ENCODE measurements around the gene AMDHD2.
A peak's percentile ranks its signal among the peaks of the same experiment; 100 is the strongest.

The AMDHD2 gene

DNA sequence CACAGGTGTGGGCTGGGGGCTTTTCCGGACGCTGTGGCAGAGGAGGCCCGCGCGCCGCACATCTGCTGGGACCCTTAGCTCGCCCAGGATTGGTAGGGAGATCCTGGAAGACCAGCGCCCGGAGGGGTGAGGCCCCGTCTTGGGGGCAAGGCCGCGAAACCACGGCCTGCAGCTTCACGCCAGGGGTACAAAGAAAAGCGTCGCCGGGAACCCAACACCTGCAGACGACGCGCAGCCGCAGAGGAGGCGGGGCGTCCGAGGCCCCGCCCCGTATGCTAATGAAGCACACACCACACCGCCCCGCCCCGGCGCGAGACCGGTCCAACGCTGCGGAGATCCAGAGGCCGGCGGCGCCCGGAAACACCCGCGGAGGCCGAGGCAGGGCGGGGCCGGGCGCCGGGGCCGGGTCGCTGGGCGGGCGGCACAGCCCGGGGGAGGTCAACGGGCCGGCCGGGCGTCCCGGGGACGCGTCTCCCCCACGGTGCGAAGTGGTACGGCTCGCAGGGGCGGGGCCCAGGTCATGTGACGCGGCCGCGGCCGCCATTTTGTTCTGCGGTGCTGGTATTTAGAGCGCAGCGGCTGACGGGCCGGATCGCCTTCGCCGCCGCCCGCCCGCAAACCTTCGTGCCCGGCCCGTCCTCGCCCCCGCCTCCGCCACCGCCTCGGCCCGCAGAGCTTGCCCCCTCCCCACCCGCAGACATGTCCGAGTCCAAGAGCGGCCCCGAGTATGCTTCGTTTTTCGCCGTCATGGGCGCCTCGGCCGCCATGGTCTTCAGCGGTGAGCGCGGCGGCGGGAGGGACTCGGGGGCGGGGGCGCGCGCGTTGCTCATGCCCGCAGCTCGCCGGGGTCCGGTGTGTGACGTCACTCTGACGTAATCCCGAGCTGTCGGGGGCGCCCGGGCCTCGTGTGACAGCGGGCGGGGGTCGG is 6.5 kb upstream of the AMDHD2 start, which contains the start of gene ATP6V0C:
ATP6V0C (plus strand) TSS at position 548 of the 928 bp plus-strand sequence; CDS start at position 700, 152 bp downstream.
- H3K4me1 ChIP-seq (ENCODE audit: control insufficient read depth, insufficient read depth, low read length): no peaks in the 10 kb centered on the region; the same call in 1 of the 2 replicates
- no peaks in the 10 kb centered on the region for H3K9me3 ChIP-seq (ENCODE audit: control insufficient read depth, insufficient read depth, low read depth, low read length)
- CTCF ChIA-PET: interaction anchor here (0.6 to 5.6 kb wide), 2 partner anchors 12 to 195 kb away, joined by 3 to 27 read pairs; no protein-coding TSS in a partner anchor
- peaks cover 0 to 21% of the 10 kb centered on the region in 2 experiments; a peak in 1 of 3 replicates for H3K36me3 ChIP-seq (ENCODE audit: control insufficient read depth in 2 of 2, insufficient read depth in 1 of 2, low read length in 2 of 2)
- peak within 1 kb of the TSS; percentile 90 for H3K4me3 ChIP-seq (ENCODE audit: low read depth, low read length)
- POLR2A ChIA-PET: interaction anchor here (0.6 to 2.0 kb wide), 7 partner anchors 12 to 358 kb away, joined by 4 to 8 read pairs (median 5); partner anchors contain the start of genes PDPK1 and TRAF7
- peak within 1 kb of the TSS; percentile 98 for H3K27ac ChIP-seq (ENCODE audit: extremely low read depth, low read depth, low read length)
- TF ChIP-seq ZXDB (tag by site-specific recombination; IDR thresholded peaks at IDR 0.05) (peak; percentile 29), ZNF132 (tag by site-specific recombination; IDR thresholded peaks at IDR 0.05; ENCODE audit: borderline replicate concordance) (no peak), ZNF140 (tag by site-specific recombination; IDR thresholded peaks at IDR 0.05) (no peak), HOXA7 (CRISPR knock-in tag; IDR thresholded peaks at IDR 0.05; ENCODE audit: borderline replicate concordance) (no peak), ZNF211 (tag by site-specific recombination; IDR thresholded peaks at IDR 0.05; ENCODE audit: low read depth) (no peak), ZNF596 (tag by site-specific recombination; IDR thresholded peaks at IDR 0.05) (no peak), KLF10 (tag by site-specific recombination; IDR thresholded peaks at IDR 0.05) (peak; percentile 88), ZNF239 (tag by site-specific recombination; IDR thresholded peaks at IDR 0.05) (no peak), GLI4 (tag by site-specific recombination; IDR thresholded peaks at IDR 0.05) (no peak), HOXD13 (CRISPR knock-in tag; IDR thresholded peaks at IDR 0.05; ENCODE audit: borderline replicate concordance) (no peak), ZNF426 (tag by site-specific recombination; IDR thresholded peaks at IDR 0.05) (no peak), TCF7L2 (IDR thresholded peaks at IDR 0.05; ENCODE audit: borderline replicate concordance, low read depth, low read length) (no peak), ZNF202 (tag by site-specific recombination; IDR thresholded peaks at IDR 0.05; ENCODE audit: borderline replicate concordance) (no peak), ZNF670 (tag by site-specific recombination; IDR thresholded peaks at IDR 0.05; ENCODE audit: low read depth) (no peak), ZNF701 (tag by site-specific recombination; IDR thresholded peaks at IDR 0.05) (no peak), GFI1B (tag by site-specific recombination; IDR thresholded peaks at IDR 0.05) (no peak), YY2 (tag by site-specific recombination; IDR thresholded peaks at IDR 0.05) (peak; percentile 95), ZNF654 (tag by site-specific recombination; IDR thresholded peaks at IDR 0.05; ENCODE audit: low read depth) (no peak), ZNF777 (tag by site-specific recombination; IDR thresholded peaks at IDR 0.05; ENCODE audit: borderline replicate concordance) (no peak), ZNF837 (tag by site-specific recombination; IDR thresholded peaks at IDR 0.05) (no peak), ZSCAN30 (tag by site-specific recombination; IDR thresholded peaks at IDR 0.05) (0 out of 2 replicates have a peak, but pooled peaks have one; percentile 7), WT1 (tag by site-specific recombination; IDR thresholded peaks at IDR 0.05) (no peak), ZNF394 (tag by site-specific recombination; IDR thresholded peaks at IDR 0.05; ENCODE audit: borderline replicate concordance) (no peak), SP7 (tag by site-specific recombination; IDR thresholded peaks at IDR 0.05) (peak; percentile 35), ZNF561 (tag by site-specific recombination; IDR thresholded peaks at IDR 0.05; ENCODE audit: borderline replicate concordance) (no peak; the same call in 1 of the 2 replicates), ZNF324 (tag by site-specific recombination; IDR thresholded peaks at IDR 0.05) (no peak; the same call in 1 of the 2 replicates), ZNF335 (tag by site-specific recombination; conservative IDR thresholded peaks at IDR 0.05) (peak; percentile 55)
- TF ChIP-seq, protein P1, sequence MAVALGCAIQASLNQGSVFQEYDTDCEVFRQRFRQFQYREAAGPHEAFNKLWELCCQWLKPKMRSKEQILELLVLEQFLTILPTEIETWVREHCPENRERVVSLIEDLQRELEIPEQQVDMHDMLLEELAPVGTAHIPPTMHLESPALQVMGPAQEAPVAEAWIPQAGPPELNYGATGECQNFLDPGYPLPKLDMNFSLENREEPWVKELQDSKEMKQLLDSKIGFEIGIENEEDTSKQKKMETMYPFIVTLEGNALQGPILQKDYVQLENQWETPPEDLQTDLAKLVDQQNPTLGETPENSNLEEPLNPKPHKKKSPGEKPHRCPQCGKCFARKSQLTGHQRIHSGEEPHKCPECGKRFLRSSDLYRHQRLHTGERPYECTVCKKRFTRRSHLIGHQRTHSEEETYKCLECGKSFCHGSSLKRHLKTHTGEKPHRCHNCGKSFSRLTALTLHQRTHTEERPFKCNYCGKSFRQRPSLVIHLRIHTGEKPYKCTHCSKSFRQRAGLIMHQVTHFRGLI (tag by site-specific recombination; IDR thresholded peaks at IDR 0.05): no peak
- TF ChIP-seq, protein P2, sequence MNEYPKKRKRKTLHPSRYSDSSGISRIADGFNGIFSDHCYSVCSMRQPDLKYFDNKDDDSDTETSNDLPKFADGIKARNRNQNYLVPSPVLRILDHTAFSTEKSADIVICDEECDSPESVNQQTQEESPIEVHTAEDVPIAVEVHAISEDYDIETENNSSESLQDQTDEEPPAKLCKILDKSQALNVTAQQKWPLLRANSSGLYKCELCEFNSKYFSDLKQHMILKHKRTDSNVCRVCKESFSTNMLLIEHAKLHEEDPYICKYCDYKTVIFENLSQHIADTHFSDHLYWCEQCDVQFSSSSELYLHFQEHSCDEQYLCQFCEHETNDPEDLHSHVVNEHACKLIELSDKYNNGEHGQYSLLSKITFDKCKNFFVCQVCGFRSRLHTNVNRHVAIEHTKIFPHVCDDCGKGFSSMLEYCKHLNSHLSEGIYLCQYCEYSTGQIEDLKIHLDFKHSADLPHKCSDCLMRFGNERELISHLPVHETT (tag by site-specific recombination; IDR thresholded peaks at IDR 0.05): no peak; the same call in 1 of the 2 replicates
- TF ChIP-seq, protein P3, sequence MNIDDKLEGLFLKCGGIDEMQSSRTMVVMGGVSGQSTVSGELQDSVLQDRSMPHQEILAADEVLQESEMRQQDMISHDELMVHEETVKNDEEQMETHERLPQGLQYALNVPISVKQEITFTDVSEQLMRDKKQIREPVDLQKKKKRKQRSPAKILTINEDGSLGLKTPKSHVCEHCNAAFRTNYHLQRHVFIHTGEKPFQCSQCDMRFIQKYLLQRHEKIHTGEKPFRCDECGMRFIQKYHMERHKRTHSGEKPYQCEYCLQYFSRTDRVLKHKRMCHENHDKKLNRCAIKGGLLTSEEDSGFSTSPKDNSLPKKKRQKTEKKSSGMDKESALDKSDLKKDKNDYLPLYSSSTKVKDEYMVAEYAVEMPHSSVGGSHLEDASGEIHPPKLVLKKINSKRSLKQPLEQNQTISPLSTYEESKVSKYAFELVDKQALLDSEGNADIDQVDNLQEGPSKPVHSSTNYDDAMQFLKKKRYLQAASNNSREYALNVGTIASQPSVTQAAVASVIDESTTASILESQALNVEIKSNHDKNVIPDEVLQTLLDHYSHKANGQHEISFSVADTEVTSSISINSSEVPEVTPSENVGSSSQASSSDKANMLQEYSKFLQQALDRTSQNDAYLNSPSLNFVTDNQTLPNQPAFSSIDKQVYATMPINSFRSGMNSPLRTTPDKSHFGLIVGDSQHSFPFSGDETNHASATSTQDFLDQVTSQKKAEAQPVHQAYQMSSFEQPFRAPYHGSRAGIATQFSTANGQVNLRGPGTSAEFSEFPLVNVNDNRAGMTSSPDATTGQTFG (tag by site-specific recombination; IDR thresholded peaks at IDR 0.05; ENCODE audit: borderline replicate concordance): 0 out of 2 replicates have a peak, but pooled peaks have one; percentile 39
- TF ChIP-seq, protein P4, sequence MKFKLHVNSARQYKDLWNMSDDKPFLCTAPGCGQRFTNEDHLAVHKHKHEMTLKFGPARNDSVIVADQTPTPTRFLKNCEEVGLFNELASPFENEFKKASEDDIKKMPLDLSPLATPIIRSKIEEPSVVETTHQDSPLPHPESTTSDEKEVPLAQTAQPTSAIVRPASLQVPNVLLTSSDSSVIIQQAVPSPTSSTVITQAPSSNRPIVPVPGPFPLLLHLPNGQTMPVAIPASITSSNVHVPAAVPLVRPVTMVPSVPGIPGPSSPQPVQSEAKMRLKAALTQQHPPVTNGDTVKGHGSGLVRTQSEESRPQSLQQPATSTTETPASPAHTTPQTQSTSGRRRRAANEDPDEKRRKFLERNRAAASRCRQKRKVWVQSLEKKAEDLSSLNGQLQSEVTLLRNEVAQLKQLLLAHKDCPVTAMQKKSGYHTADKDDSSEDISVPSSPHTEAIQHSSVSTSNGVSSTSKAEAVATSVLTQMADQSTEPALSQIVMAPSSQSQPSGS (tag by site-specific recombination; IDR thresholded peaks at IDR 0.05; ENCODE audit: low read depth): peak; percentile 95
